Glutamatergic neuron (in vitro differentiated cells): ENCODE data around the gene PHACTR3. TPM values are rescaled to one million over a fixed set of nuclear protein-coding genes. Genes with fewer than 3 reads are reported as not detected.

Experiments used
- DNase-seq: peaks from one replicate; pipeline ENCODE4 v3.0.0; 2022
- H3K27ac Mint-ChIP-seq: one replicate; pipeline ENCODE4 v1.8.0; 2020; ENCODE audit warnings: mild to moderate bottlenecking, mixed read lengths, inconsistent platforms; ENCODE audit not compliant: unreplicated experiment
- H3K27me3 Mint-ChIP-seq: one replicate; pipeline ENCODE4 v1.8.0; 2020; ENCODE audit warnings: mild to moderate bottlenecking, moderate library complexity, mixed read lengths, inconsistent platforms; ENCODE audit not compliant: unreplicated experiment
- H3K36me3 Mint-ChIP-seq: one replicate; pipeline ENCODE4 v1.8.0; 2020; ENCODE audit warnings: mild to moderate bottlenecking, mixed read lengths, inconsistent platforms; ENCODE audit not compliant: unreplicated experiment
- H3K4me1 Mint-ChIP-seq: one replicate; pipeline ENCODE4 v1.8.0; 2020; ENCODE audit warnings: mild to moderate bottlenecking, low read depth, mixed read lengths, inconsistent platforms; ENCODE audit not compliant: unreplicated experiment
- H3K4me3 Mint-ChIP-seq: one replicate; pipeline ENCODE4 v1.8.0; 2020; ENCODE audit warnings: mild to moderate bottlenecking, mixed read lengths, inconsistent platforms; ENCODE audit not compliant: unreplicated experiment
- H3K9me3 Mint-ChIP-seq: one replicate; pipeline ENCODE4 v1.8.0; 2020; ENCODE audit warnings: mild to moderate bottlenecking, moderate library complexity, mixed read lengths, inconsistent platforms; ENCODE audit not compliant: unreplicated experiment
- CTCF ChIP-seq: fragments of 200-600 bp; sonication (generic); IDR thresholded peaks from one replicate; pipeline ENCODE4 v1.5.0; 2021; ENCODE audit not compliant: partially characterized antibody, unreplicated experiment
- total RNA-seq: library from RNA; stranded (reverse); fragmentation: NEBNext Ultra II Directional; extraction: Animal tissue kit (Norgen Biotek cat#: 25700); gene quantifications from one replicate; pipeline ENCODE4 v1.2.1, GENCODE V29; 2021; ENCODE audit not compliant: unreplicated experiment

Gene PHACTR3
- total RNA-seq, 1 donor from 2014 or later, result 37.0 TPM

GRCh38 chr20:59740621-59741020, 136.3 kb downstream of the PHACTR3 start:
- H3K4me3 Mint-ChIP-seq, result no peak overlapping the region
- TF ChIP-seq CTCF, result no peak
- H3K36me3 Mint-ChIP-seq, result no peaks in the 10 kb centered on the region
- peaks cover 15% of the 10 kb centered on the region for H3K27me3 Mint-ChIP-seq
- DNase-seq, result no peak
- H3K9me3 Mint-ChIP-seq, result peaks cover 12% of the 10 kb centered on the region
- H3K4me1 Mint-ChIP-seq, result peaks cover 6% of the 10 kb centered on the region
- H3K27ac Mint-ChIP-seq, result no peak overlapping the region

GRCh38 chr20:59741073-59741472, 136.7 kb downstream of the PHACTR3 start:
- TF ChIP-seq CTCF, result no peak
- Mint-ChIP-seq H3K9me3 (peaks cover 12% of the 10 kb centered on the region), H3K27ac (no peak overlapping the region), H3K4me1 (peaks cover 6% of the 10 kb centered on the region), H3K4me3 (no peak overlapping the region), H3K36me3 (no peaks in the 10 kb centered on the region), H3K27me3 (peaks cover 15% of the 10 kb centered on the region)
- no peak for DNase-seq

GRCh38 chr20:59742351-59743095, 138.2 kb downstream of the PHACTR3 start:
- TF ChIP-seq CTCF, result no peak
- peaks cover 19% of the 10 kb centered on the region for H3K27me3 Mint-ChIP-seq
- no peaks in the 10 kb centered on the region for H3K36me3 Mint-ChIP-seq
- peaks cover 9% of the 10 kb centered on the region for H3K4me1 Mint-ChIP-seq
- H3K9me3 Mint-ChIP-seq, result peaks cover 9% of the 10 kb centered on the region
- no peak overlapping the region for H3K27ac Mint-ChIP-seq
- H3K4me3 Mint-ChIP-seq, result no peak overlapping the region
- DNase-seq, result no peak

GRCh38 chr20:59743308-59743707, 139.0 kb downstream of the PHACTR3 start:
- Mint-ChIP-seq H3K4me1 (peaks cover 9% of the 10 kb centered on the region), H3K27me3 (peaks cover 16% of the 10 kb centered on the region), H3K27ac (no peak overlapping the region), H3K9me3 (peaks cover 5% of the 10 kb centered on the region), H3K36me3 (no peaks in the 10 kb centered on the region), H3K4me3 (no peak overlapping the region)
- no peak for TF ChIP-seq CTCF
- no peak for DNase-seq

- no peak overlapping the region for H3K27ac Mint-ChIP-seq
- peaks cover 6% of the 10 kb centered on the region for H3K4me1 Mint-ChIP-seq
- no peaks in the 10 kb centered on the region for H3K36me3 Mint-ChIP-seq
- H3K4me3 Mint-ChIP-seq, result no peak overlapping the region
- TF ChIP-seq CTCF, result no peak
- peak; percentile 75 for DNase-seq
- peaks cover 11% of the 10 kb centered on the region for H3K27me3 Mint-ChIP-seq
- peaks cover 5% of the 10 kb centered on the region for H3K9me3 Mint-ChIP-seq
Observed at GRCh38 chr20:59743767-59744485, 139.6 kb downstream of the PHACTR3 start.
